Measurements from ENCODE around the gene CPED1.
"Not testable (repeated sequence)": the region's sequence is repeated elsewhere in the genome, so short reads cannot be mapped to it uniquely, and the experiment has no call there.

Gene CPED1

DNA sequence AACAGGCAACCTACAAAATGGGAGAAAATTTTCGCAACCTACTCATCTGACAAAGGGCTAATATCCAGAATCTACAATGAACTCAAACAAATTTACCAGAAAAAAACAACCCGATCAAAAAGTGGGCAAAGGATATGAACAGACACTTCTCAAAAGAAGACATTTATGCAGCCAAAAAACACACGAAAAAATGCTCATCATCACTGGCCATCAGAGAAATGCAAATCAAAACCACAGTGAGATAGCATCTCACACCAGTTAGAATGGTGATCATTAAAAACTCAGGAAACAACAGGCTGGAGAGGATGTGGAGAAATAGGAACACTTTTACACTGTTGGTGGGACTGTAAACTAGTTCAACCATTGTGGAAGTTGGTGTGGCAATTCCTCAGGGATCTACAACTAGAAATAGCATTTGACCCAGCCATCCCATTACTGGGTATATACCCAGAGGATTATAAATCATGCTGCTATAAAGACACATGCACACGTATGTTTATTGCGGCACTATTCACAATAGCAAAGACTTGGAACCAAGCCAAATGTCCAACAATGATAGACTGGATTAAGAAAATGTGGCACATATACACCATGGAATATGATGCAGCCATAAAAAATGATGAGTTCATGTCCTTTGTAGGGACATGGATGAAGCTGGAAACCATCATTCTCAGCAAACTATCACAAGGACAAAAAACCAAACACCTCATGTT, 264.2 kb downstream of the CPED1 start:
- DNase-seq (ENCODE audit: low spot score), result not testable (repeated sequence)

DNA sequence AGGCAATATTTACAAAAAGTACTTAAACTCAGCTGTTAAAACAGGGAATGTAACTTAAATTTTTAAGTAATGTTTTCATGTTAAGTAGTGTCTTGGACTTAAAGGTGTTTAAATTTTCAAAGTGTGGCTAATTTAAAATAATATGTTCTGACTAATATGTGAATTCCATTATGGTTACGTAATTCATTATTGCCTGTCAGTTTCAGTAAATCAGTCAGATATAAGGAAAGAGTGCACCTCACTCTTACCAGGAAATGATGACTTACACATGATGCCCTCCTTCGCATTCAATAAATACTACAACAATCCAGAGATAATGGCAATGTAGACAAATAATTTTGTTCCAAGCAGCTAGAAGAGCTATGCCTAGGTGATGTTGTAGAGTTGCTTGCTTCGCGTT, 271.3 kb downstream of the CPED1 start:
- DNase-seq (ENCODE audit: low spot score), result peak; percentile 34

DNA sequence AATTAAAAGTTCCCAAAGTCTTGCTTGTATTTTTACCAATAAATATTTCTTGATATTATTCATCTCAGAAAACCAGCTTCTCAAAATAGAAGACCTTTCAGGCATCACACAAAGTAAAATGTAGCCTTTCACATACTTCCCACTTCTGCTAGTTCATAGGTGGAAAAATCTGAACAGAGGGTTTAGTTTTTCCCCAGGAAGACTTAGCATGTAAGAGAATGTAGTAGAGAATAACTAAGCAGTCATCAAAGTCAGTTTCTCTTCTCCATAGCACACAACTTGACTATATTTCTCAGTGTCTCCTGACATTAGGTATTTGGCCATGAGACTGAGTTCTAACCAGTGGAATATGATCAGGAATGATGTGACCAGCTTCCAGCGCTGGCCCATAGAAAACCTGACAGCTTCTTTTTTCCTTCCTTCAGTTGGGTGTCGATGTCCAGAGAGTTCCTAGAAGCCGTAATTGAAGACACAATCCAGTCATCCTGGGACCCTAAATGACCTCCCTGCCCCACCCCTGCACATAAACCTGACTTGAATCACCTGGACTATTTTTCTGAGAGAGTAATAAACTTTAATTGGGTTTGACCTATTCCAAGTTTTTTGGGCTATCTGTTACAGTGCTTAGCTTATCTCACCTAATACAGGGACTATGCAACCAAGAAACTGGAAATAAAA, 272.8 kb downstream of the CPED1 start:
- DNase-seq (ENCODE audit: low spot score), result no peak

DNA sequence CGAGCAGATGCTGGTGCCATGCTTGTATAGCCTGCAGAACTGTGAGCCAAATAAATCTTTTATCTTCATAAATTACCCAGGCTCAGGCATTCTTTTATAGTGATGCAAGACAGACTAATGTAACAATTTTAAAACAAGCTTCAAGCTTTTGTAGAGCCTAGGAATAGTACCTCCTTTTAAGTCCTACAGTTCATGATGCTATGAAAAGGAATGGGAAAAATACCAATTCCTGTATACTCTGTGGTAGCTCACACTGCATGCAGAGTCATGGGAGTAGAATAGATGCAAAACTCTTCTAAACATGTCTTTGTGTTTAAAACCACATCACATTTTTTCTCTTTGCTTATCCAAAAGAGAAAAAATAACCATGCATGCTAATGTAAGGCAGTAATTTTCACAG, 273.7 kb downstream of the CPED1 start:
- DNase-seq (ENCODE audit: low spot score), result no peak

DNA sequence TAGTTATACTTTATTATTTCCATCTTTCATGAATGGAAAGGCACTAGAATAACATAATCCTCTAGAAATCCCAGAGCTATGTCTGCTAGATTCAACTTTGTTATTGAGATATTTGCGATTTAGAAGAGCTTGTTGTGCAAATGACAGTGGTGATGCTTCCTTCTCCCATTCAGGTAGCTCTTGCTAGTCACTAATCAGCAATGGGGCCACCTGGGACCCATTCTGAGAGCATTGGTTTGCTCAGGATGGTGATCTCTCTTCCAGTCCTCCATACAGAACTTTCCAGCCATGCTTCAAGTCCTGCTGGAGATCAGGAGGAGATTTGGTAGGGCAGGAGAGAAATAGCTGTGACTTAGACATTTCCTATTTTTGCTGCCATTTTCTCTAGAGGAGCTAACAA, 274.5 kb downstream of the CPED1 start:
- DNase-seq (ENCODE audit: low spot score), result no peak

DNA sequence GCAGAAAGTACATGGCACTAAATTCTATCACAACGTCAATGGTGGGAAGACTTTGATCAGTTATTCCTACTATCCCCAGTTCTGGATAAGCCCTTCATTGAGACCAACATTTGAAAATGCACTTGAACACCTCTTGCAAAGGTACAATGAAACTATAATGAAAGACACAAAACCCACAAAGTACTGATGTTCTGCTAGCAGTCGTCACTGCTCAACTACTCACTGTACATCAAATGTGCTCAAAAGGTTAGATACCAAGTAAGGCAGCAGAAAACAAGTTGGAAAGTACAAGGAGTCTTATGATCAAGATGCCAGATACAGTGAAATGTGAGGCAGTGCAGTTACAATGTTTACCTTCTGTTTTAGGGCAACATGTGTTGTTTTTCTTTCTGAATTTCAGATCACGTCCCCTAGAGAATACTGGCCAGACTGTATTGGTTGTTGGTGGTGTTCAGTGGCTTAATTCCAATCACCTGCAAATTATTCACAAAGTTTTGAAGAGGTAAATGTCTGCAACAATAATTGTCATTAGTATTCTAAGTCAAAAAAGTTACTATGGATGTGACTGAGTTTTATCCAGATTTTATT, 277.9 kb downstream of the CPED1 start:
- no peak for DNase-seq (ENCODE audit: low spot score)

DNA sequence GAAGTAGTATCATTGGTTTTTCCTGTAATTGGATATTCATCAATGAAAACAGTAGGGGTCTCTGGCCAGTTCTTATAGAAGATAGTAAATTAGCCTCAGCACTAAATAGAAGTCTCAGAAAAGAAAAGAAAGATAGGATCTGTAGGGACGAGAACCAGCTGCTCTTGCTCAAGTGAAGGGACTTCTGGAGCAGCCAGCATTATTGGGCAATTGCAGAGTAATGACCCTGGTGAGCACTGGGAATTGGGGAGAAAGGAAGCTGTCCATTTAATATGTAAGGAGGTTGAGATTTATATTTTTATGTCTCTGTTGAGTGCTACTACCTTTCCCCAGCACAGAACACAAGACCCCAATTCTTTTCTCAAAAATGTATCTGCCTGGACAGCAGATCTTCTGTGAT, 279.1 kb downstream of the CPED1 start:
- no peak for DNase-seq (ENCODE audit: low spot score)

DNA sequence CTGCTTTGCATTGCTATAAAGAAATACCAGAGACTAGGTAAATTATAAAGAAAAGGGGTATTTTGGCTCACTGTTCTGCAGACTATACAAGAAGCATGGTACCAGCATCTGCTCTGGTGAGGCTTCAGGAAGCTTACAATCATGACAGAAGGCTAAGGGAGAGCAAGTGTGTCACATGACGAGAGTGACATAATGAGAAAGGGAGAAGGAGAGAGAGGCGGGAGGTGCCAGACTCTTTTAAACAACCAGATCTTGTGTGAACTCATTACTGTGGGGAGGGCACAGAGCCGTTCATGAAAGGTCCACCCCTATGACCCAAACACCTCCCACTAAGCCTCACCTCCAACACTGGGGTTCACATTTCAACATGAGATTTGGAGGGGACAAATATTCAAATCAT, 281.3 kb downstream of the CPED1 start:
- DNase-seq (ENCODE audit: low spot score), result no peak

DNA sequence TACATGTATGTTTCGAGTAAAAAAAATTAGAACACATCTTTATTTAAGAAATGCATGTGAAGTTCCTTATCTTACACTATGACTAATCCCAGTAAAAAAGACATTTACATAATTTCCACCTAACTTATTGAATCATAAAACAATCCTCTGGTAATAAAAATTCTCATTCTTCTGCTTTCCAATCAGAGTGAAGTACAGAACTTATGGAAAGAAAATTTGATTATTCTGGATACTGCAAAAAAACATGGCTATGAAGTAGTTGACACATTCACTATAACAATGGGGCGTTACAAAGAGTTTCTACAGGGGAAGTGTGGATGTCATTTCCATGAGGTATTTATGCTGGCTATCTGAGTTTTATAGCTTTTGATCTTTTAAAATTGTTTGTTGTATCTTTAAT, 282.6 kb downstream of the CPED1 start:
- DNase-seq (ENCODE audit: low spot score), result no peak

DNA sequence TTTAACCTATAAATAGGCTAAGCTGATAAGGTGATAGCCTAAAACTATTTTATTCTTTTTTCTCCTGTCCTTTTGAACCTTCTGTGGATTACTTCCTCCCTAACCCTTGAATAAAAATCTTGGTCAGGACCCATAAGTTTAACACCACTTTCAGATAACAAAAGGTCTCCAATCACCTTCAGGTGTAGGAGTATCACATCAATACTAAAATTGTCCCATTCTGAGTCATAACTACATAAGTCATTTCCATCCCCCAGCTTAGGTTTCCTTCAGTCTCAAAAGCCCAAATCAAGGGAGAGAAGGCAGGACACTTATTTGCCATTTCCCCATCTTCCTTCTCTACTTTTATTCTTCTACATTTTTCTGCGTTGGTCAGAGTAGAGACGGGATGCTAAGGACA, 283.4 kb downstream of the CPED1 start:
- no peak for DNase-seq (ENCODE audit: low spot score)

DNA sequence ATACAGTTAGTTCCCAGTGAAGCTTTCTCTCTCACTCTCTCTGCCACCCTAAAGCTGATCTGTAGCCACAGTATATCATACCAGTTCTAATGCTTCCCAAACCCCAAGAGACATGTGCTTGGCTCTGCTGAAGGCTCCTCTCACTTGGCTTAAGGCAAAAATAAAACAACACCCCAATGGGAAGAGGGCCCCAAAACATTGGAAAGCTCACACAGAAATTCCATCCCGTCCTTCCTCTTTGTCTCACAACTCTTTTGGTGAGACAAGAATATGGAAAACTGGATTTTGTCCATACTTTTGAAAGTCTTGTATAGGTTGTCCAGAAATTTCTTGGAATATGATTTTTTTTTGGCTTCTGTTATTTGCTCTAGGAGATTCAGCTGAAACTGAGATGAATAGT, 284.2 kb downstream of the CPED1 start:
- no peak for DNase-seq (ENCODE audit: low spot score)

DNA sequence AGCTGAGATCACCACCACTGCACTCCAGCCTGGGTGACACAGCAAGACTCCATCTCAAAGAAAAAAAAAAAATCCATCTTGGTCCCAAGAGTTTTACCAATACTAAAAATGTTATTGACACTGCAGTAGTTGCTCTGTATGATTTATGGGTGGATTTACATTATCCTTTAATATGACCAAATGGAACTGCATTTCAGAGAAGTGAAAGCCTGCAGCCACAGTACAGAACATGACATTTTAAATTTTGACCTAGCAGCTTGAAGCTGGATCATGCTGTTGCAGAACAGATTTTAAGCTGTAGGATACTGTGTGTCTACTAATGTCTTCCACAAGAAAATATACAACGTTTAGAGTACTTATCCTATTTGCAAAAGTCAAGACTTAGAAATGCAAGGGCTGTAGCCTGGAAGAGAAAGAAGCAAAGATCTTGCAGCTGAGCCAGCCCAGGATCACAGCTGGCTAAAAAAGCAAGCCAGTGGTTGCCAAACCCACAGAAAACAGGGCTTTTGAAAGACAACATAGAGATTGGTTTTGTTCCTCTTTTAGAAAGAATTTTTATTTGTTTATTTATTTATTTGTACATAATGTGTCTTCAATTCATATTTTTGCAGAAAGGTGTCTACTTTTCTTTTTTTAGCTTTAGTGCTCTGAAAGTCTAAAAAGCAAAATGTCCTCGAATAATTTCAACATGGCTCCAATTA, 285.1 kb downstream of the CPED1 start:
- no peak for DNase-seq (ENCODE audit: low spot score)

DNA sequence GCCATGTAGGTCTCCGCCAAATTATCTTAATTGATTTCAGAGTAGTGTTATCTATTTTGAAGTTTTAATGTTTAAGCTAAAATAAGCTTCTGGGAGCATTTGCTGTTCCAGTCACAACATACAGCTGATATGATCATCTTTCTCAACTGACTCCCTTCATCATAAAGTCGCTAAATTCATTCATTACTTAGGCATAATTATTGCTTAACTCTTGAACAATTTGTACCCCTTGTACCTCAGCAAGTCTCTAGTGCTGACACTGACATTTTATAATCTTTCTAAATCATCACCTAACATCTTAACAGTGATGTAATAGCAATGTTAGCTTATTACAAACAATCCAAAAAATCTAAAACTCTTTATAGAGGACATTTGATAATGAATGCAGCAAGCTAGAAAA, 286.0 kb downstream of the CPED1 start:
- DNase-seq (ENCODE audit: low spot score), result no peak

DNA sequence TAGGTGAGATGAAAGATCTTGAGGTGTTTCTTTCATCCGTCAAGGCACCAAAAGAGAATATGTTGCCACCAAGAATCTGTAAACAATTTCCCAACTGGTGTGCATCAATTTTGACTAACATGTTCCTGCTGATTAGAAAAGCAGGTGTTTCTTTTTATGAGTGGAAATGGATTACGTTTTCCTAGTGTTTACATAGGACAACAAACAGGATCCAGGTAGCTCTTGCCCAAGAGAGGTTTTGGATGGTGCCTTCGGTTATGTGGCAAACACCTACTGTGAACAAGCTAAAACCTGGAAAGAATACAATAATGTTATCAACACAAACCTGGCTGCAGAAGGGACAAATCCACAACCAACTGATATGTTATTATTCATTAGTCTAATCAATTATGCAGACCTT, 286.7 kb downstream of the CPED1 start:
- DNase-seq (ENCODE audit: low spot score), result no peak

DNA sequence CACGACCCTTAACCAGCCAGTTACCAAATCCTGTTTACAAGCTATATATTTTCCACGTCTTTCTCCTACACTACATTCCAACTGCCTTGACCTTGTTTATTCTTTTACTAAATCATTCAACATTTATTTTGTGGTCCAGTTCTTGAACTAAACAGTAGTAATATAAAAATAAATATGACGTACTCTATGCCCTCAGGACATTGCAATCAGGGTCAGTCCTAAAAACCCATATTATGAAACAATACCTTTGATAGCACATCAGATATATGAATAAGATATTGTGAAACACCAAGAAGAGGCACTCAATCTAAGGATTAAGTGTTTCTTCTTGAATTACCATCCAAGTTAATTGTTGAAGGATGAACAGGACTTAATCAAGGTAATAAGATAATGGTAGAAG, 287.8 kb downstream of the CPED1 start:
- DNase-seq (ENCODE audit: low spot score), result no peak

DNA sequence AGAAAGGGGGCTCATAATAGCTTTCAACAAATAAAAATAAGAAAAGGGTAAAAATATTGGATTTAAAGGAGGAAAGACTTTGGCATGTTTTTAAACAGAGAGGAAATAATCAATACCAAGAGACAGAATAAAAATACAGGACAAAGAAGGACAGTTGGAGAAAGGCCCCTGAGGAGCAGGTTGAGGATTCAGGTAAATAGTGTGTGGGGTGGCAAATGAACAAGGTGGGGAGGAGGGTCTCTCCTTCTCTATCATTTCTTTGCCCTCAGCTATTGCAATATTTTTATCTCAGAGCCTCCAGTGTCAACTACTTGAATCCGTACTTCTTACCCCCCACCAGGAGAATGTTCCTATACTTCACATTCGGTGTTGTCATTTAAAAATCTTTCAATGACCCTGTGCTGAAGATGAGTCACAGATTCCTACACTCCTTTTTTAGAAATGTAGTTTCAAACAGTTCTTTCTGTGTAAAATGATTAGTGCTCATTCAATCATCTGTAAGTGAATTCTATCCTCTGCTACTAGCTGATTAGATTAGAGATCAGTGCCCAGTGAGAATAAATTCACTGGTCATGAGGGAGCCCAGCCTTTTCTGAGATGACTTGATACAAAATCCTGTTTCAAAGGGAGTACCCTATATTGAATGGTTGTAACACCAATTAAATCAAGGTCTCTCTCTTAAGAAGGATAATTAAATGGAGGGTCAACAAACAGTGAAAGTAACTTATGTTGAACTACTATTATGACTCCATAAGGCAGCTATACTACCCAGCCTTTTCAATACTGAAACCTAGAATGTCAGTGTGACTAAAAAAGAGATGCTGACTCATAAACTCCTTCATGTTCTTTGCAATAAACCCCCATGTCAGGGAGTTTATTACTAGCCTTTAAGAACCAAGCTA, 289.9 kb downstream of the CPED1 start:
- DNase-seq (ENCODE audit: low spot score), result peak; percentile 24

DNA sequence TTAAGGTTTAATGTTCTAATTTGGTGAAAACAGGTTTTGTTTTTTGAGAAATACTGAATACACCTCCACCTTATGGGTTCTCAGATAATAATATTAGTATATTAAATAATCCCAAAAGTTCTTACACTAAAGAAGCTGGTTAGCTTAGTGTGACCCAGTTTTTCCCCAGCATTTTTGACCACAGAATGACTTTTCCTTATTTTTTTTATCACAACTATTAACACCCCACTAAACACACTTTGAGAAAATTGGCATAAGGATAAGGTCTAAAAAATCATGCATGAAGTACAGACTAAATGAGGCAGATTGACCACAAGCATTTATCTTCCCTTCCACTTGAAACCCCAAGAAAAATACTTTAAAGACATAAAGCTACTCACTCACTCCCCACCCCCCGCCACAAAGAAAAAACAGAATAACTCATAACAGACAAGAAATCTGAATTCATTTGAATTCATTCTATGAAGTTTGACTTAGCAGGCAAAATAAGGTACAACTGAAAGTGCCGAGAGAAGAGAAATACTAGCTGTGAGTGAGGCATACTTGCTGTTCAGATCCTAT, 290.6 kb downstream of the CPED1 start:
- no peak for DNase-seq (ENCODE audit: low spot score)

DNA sequence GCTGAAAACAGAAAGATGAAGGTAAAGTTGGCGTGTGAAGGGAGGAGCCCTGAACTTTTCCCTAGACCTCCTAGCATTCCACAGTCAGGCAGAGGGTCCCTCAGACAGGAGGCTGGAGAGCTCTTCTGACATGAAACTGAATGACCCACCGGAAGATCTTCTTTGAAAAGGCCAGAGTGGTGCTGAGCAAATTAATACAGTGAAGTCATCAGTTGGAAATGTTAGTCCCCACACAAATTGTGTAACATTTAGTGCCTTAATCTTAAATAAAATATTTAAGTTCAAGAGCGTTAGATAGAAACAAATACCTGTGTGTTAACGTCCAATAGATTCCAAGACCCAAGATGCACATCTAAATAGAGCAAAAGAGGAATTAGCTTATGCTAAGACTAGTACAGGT, 291.3 kb downstream of the CPED1 start:
- DNase-seq (ENCODE audit: low spot score), result no peak

DNA sequence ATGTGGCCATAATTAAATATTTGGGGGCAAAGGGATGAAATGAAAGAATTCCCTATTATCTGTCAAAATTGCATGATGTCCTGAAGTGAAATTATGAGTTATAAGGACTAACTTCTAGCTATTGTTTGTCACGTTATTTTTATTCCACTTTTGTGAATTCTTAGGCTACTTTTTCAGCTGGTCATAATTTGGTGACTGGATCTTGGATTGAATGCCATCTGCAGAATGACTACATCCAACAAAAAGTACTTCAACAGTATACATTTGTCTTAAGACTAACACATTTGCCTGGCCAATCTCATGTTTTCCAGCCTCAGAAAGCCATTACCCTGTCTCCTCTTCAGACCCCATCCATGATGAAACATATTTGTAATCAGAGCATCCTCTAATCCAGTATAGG, 292.1 kb downstream of the CPED1 start:
- no peak for DNase-seq (ENCODE audit: low spot score)

DNA sequence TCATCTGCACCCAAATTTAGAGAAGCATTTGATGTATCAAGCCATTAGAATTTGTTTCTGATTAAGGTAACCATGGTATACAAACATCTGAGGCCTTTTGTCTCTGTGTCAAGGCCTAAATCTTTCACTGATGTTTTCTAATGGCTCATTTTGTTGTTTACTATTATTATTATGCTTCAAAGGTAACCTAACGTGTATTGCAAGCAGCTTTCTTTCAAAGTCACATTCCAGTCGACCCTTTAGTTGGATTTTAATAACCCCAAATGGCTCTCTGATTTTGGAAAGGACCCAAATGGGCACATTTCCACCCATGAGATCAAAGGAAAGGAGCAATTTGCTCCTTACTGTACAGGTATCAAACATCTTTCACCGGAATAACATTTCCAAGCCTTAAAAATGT, 293.6 kb downstream of the CPED1 start:
- no peak for DNase-seq (ENCODE audit: low spot score)

DNA sequence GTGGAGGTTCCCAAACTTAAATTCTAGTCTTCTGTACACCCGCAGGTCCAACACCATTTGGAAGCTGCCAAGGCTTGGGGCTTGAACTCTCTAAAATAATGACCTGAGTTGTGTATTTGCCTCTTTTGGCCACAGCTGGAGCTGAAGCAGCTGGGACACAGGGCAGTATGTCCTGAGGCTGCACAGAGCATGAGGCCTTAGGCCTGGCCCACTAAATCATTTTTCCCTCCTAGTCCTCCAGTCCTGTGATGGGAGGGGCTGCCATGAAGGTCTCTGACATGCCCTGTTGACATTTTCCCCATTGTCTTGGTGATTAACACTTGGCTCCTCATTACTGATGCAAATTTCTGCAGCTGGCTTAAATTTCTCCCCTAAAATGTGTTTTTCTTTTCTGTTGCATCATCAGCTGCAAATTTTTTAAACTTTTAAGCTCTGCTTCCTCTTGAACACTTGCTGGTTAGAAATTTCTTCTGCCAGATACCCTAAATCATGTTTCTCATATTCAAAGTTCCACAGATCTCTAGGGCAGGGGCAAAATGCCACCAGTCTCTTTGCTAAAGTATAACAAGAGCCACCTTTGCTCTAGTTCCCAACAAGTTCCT, 296.7 kb downstream of the CPED1 start:
- no peak for DNase-seq (ENCODE audit: low spot score)

Measured in RKO (cell line).